Hippocampal formation (tissue), 2 donors: ENCODE data around the gene KRTAP5-6.

ENCODE experiments used
- DNase-seq, 2 donors: peaks; one replicate each; lab custom pipeline; 2025; lab: John Stamatoyannopoulos, UW

The KRTAP5-6 gene

GRCh38 chr11:1733716-1734640, 37.0 kb downstream of the KRTAP5-6 start:
- DNase-seq: no peak

DNA sequence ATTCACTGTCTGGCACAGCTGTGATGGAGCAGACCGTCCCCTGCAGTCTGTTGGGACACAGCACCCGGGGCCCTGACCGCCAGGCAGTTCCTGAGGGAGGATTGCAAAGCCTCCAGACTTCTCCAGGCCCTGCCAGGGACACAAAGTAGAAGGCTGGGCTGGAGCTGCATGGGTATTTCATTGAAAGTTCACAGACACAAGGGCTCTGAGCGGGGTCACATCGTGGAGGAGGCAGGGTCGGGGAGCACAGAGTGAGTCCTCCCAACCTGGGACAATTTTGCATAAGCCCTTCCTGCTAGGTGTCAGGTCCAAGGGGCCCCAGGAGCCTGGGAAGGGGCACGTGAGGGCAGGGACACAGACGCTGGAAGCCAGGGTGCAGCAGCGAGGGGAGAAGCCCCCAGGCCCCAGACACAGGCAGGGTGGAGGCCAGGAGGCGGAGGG, 37.7 kb downstream of the KRTAP5-6 start:
- DNase-seq: no peak

DNA sequence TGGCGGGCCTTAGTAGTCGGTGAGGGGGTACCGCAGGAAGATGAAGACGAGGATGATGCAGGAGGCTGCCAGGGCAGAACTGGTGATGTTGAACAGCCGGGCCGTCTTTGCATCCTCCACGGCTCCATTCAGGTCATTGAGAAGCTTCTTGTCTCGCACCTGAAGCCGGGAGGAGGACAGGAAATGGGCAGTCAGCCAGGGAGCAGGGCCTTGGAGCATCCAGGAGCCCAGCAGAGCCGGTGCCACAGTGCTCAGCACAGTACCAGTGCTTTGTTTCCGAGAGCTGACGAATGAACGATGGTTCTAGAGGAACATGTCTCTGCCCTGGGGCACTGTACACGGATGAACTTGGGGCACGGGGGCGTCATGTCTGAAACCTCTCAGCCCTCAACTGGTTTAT, 38.3 kb downstream of the KRTAP5-6 start:
- no peak for DNase-seq

DNA sequence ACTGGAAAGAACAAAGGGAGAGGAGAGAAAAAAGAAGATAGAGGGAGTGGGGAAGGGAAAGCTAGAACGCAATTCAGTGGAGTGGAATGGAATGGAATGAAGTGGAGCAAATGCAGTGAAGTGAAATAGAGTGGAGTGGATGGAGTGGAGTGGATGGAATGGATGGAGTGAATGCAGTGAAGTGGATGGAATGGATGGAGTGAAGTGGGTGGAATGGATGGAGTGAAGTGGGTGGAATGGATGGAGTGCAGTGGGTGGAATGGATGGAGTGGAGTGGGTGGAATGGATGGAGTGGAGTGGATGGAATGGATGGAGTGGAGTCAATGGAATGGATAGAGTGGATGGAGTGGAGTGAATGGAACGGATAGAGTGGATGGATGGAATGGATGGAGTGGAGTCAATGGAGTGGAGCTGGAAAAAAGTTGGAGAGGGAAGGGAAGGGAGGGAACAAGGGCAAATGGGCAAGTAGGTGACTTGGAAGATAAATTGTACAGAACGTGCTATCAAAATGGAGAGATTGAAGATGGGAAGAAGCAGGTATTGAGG, 39.5 kb downstream of the KRTAP5-6 start:
- DNase-seq: no peak

GRCh38 chr11:1737080-1737757, 40.2 kb downstream of the KRTAP5-6 start:
- no peak for DNase-seq

DNA sequence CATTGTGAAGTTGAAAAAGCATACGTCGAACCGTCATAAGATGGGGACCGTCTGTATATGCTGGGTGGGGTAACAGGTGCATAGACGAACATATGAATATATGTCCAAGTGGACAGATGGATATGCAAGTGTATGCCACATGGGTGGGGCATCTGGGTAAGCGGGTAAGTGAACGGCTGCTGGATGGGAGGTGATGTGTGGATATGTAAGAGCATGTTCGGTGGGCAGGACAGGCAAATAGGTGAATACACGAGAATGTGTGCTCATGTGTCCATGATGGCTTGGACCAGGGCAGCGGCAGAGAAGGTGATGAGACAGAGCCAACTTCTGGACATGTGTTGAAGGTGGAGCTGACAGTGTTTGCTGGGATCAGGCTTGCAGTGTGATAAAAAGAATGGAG, 41.4 kb downstream of the KRTAP5-6 start:
- no peak for DNase-seq

GRCh38 chr11:1739576-1739975, 42.6 kb downstream of the KRTAP5-6 start:
- DNase-seq: no peak

GRCh38 chr11:1740786-1741530, 44.0 kb downstream of the KRTAP5-6 start:
- DNase-seq: no peak

- DNase-seq: no peak
Measured at GRCh38 chr11:1741741-1742140, 44.7 kb downstream of the KRTAP5-6 start.

DNA sequence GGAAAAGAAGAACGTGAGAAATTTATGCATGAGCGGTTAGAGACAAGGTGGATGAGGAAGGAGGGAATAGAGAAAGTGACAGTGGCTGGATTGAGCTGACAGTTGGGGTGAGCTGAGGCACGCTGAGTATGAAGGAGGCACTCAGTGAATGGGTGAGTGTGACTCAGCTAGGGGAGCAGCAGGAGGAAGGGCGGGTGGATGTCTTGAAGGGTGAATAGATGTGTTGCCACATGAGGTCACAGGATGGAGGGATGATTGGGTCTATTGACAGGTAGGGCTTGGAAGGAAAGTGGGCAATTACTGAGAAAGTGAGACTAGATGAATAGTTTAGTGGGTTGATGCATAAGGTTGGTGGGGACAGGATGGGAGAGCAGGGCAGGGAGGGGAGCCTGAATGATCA, 45.4 kb downstream of the KRTAP5-6 start:
- no peak for DNase-seq

DNA sequence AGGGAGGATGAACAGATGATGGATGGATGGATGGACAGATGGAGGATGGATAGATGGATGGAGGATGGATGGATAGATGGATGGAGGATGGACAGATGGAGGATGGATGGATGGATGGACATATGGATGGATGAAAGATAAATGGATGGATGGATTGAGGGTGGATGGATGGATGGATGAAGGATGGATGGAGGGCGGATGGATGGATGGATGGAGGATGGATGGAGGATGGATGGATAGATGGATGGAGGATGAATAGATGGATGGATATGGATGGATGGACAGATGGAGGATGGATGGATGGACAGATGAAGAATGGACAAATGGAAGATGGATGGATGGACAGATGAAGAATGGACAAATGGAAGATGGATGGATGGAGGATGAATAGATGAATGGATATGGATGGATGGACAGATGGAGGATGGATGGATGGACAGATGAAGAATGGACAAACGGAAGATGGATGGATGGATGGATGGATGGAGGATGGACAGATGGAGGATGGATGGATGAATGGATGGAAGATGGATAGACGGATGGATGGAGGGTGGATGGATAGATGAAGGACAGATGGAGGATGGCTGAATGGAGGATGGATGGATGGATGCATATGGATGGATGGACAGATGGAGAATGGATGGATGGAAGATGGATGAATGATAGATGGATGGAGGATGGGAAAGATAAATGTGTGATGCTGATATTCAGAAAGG, 46.0 kb downstream of the KRTAP5-6 start:
- no peak for DNase-seq

GRCh38 chr11:1743585-1744136, 46.7 kb downstream of the KRTAP5-6 start:
- no peak for DNase-seq

DNA sequence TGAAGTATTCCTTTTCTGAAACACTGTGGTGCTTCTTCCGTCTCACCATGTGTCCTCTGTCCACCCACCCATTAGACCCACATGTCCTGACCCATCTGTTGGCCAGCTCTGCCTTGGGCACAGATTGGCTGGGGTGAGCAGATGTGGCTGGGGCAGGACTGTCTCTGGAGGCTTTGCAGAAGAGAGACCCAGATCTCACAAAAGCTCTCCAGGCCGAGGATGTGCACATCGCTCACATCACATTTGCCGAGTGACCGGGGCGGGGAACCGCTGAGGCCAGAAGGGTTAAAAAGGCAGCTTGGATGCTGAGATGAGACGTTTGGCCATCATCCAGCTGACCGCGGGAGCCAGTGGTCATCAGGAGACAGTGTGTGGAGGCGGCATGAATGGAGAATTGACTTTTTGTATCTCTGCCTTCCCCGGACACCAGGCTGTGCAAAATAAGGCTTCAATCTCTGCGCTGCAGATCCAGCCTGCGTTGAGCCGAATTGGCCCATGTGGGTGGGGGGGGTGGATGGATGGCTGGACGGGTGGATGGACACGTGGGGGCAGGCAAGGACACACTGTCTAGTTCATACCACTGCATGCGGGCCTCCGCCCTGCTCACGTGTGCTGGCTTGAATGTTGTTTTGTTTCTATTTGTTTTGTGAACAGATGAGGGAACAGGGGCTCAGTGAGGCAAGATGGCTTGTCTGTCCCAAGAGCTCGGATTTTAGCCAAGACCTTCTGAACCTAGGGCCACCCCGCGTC, 47.3 kb downstream of the KRTAP5-6 start:
- DNase-seq: peak; percentile 44 to 46

- DNase-seq: peak; percentile 10 to 29
Measured at GRCh38 chr11:1744891-1745700, 48.1 kb downstream of the KRTAP5-6 start.

DNA sequence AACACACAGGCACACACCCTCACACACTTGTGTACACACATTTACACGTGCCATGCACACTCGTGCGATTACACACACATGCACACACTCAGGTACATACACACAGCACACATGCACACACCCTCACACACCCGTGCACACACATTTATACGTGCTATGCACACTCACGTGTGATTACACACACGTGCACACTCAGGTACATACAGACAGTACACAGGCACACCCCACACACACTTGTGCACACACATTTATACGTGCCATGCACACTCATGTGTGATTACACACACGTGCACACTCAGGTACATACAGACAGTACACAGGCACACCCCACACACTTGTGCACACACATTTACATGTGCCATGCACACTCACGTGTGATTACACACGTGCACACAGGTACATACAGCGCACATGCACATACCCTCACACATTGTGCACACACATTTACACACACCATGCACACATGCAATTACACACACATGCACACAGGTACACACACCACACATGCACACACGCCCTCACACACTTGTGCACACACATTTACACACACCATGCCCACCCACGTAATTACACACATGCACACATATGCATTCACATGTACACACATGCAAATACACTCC, 48.8 kb downstream of the KRTAP5-6 start:
- DNase-seq: no peak

DNA sequence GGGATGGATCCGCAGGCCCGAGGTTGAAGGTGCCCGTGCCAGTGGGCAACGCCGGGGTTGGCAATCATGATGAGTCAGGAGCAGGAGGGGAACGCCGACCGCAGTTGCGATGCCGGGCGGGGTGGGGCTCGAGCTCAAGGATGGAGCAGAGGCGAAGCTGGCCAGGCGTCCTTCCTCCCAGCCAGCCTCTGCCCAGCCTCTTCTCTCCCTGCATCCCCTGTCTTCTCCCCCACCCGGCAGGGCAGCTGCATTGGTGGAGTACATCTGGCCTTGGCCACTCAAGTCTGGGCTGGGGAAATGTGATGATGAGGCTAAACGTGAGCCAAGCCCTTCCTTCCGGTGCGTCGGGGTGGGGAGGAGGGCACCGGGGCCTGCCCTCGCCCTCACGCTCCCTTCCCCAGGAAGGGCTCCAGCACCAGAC, 49.5 kb downstream of the KRTAP5-6 start:
- DNase-seq: no peak

GRCh38 chr11:1746956-1747752, 50.2 kb downstream of the KRTAP5-6 start:
- no peak for DNase-seq
